ENCODE data around the gene CRCP.

GRCh38 chr7:66182920-66183319 is 68.3 kb downstream of the CRCP start:
- TF ChIP-seq CTCF (conservative IDR thresholded peaks at IDR 0.05; ENCODE audit: low read depth, low read length) (no peak), EZH2 (IDR thresholded peaks at IDR 0.05; ENCODE audit: borderline replicate concordance, low read depth, low read length, poor library complexity, severe bottlenecking) (no peak)

Measured in A673 (cell line).